Measurements from ENCODE around the gene MAS1.
A peak's percentile ranks its signal among the peaks of the same experiment; 100 is the strongest.
"Not testable (repeated sequence)": the region's sequence is repeated elsewhere in the genome, so short reads cannot be mapped to it uniquely, and the experiment has no call there.

The MAS1 gene

DNA sequence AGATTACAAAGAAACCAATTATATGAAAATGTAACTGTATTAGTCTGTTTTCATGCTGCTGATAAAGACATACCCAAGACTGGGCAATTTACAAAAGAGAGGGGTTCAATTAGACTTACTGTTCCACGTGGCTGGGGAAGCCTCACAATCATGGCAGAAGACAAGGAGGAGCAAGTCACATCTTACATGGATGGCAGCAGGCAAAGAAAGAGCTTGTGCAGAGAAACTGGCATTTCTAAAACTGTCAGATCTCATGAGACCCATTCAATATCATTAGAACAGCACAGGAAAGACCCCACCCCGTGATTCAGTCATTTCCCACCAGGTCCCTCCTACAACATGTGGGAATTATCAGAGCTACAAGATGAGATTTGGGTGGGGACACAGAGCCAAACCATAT is 33.4 kb downstream of the MAS1 start:
- DNase-seq, result not testable (repeated sequence)

DNA sequence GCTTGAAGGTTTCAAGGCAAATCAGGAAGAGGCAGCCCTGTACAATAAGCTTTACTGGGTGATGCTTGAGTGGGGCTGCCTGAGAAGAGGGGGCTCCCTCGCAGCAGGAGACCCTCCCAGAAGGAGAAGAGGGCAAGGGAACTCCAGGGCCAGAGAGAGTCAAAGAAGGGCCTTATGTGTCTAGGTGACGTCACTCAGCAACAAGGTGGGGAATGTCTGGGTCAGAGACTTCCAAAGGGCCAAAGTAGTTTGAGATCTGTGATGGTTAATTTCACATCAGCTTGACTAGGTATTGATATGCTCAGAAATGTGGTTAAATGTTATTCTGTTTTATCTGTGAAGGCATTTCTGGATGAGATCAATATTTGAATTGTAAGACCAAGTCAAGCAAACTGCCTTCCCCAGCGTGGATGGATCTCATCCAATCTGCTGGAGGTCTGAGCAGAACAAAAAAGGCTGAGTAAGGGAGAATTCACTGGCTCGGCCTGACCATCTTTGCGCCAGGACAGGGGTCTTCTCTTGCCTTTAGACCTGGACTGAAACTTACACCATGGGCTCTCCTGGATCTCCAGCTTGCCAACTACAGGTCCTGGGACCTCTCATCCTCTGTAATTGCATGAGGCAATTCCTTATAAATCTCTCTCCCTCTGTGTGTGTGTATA is 35.9 kb downstream of the MAS1 start:
- DNase-seq, result no peak

DNA sequence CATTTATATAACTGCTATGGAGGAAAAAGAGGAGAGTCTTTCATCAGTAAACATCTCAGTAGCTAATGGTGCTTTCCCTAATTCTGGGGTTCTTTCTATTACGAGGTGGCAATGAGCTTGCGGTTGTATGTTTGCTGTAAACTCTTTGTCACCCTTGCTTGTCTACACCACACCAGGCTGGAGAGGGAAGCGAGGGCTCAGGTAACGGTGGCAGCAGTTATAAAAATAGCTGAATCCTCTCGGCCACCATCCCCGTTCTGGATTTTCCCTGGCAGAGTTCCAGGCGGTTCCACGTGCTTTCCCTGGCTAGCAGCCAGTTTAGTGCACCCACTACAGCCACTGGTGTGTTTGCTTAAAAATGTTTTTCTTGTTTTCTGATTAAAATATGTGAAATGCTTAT is 39.0 kb downstream of the MAS1 start:
- peak; percentile 49 for DNase-seq

DNA sequence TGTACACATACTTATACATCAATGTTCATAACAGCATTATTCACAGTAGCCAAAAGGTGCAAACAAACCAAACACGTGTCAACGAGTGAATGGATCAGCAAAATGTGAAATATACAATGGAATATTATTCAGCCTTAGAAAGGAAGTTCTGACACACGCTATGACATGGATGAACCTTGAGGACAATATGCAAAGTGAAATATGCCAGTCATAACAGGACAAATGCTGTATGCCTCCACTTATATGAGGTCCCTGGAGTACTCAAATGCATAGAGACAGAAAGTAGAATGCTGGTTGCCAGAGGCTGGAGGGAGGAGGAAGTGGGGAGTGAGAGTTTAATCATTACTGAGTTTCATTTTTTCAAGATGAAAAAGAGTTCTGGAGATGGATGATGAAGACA is 40.3 kb downstream of the MAS1 start:
- no peak for DNase-seq

DNA sequence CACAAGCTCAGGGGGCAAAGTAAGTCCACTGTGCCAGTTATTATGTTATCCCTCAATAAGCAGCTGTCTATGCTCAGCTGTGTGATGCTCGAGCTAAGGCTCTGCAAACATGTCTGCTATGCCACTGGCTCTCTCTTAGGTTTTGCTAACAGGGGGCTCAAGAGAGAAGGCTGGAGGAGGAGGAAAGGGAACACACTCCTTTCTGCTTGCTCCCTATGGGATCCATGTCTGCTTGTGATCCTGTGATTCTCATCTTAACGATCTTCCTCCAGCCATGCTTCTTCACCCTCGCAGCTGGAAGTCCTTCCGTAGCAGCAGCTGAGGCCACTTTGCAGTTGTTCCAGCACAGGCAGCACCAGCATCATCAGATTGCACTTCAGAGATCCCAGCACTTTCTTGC is 41.1 kb downstream of the MAS1 start:
- DNase-seq, result no peak

DNA sequence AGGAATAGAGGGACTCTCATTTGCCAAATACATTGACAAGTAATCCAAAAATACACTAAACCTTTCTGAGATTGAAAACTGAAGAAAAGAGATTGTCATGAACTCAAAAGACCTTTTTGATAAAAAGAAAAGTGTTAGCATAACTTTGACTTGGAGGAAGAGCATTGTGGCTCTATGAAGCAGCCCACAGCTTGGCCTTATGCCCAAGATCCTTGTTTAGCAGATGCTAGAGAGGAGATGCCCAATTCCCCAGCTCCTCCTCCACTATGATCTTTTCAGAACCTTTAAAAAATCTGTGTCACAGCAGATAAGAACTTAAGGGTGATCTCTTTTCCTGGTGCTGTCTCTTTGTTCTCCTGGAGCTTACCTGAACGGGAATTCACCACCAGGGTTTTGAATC is 42.3 kb downstream of the MAS1 start:
- DNase-seq, result no peak

DNA sequence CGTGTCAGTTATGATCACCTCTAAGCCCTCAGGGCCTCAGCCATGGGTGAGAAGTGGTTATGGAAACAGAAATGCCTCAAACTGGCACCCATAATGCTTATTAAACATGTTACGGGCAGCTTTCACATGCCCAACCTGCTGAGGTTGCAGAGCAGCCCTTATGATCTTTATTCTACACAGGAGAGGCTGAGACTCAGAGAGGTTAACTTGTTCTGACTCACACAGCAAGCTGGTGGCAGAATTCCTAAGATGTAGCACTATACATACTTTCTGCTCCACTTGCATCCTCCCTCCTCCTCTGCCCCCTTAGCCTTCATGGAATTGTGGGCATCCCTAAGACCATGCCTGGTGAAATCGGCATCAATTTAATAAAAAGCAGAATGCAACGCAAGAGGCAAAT is 43.4 kb downstream of the MAS1 start:
- DNase-seq, result no peak

DNA sequence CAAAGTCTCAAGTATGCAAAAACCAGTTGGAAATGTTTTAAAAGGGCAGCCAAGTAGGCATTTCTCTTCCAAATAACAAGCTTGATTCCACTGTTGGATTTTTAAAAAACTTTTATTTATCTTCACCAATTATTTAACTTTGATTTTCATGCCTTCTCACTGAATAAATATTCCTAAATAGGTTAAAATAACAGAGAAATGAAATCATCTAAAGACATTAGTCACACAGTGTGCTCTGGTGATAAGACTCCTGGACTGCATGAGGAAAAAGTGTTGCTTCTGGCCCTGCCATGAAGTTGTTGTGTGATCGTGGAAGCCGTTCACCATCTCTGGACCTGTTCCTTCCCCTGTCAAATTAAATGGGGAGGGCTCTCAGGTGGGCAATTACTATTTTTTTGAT is 44.3 kb downstream of the MAS1 start:
- no peak for DNase-seq

DNA sequence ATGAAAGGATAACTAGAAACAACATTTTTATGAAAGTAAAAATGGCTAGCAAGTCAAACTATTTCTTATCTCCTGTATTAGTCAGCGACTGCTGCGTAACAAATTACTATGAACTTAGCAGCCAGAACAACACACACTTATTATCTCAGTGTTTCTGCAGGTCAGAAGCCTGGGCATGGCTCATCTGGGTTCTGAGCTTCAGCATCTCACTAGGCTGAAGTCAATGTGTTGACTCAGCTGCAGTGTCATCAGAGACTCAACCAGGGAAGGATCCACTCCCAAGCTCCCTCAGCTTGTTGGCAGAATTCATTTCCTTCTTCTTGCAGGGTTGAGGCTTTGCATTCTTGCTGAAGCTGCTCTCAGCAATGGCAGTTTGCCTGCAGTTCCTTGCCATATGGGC is 44.8 kb downstream of the MAS1 start:
- no peak for DNase-seq

DNA sequence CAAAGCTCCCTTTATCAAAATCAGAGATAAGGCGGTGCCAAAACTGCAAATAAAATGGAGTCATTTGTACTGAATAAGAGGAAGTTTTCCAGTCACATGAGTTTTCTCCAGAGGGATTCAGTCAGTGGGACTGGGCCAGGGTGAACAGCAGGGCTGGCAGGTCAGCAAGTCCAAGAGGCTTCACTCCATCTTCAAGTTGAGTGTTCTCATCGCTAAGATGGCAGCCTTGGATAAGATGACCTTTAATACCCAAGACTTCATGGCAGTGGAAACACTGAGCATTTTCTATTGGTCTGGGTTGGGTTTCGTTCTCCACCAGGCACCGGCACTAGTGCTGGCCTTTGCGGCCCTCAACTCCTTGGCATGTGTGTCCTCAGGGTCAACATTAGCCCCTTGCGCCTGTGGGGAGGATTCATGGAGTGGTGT is 48.8 kb downstream of the MAS1 start:
- DNase-seq, result no peak

All from COR-L47 (cell line).